ENCODE results near the gene RBM4. TPM values are rescaled to one million over a fixed set of nuclear protein-coding genes. Genes with fewer than 3 reads are reported as not detected.
"Not testable (repeated sequence)": the region's sequence is repeated elsewhere in the genome, so short reads cannot be mapped to it uniquely, and the experiment has no call there.

Gene RBM4
- 100 to 1,000 TPM; 268 to 292 (median 286) TPM for polyA plus RNA-seq (ENCODE audit: insufficient read length in 3 of 3)

- DNase-seq (ENCODE audit: low read depth in 3 of 3, low spot score in 2 of 3), result peak; percentile 99 to 100 (median 100)
These were observed at the start of gene RBM4 for GRCh38 chr11:66638177-66639065. Gene RBM4, plus strand, starts transcription at chr11:66638703. Its CDS starts 1,009 bp downstream, at chr11:66639712.

- DNase-seq (ENCODE audit: low read depth in 3 of 3, low spot score in 2 of 3), result not testable (repeated sequence)
These were observed 49.2 kb upstream of the RBM4 start for GRCh38 chr11:66589315-66589714.

GRCh38 chr11:66589996-66590675 is 48.4 kb upstream of the RBM4 start:
- DNase-seq (ENCODE audit: low read depth in 3 of 3, low spot score in 2 of 3), result no peak

GRCh38 chr11:66591175-66591574 is 47.3 kb upstream of the RBM4 start:
- no peak for DNase-seq (ENCODE audit: low read depth in 3 of 3, low spot score in 2 of 3)

- DNase-seq (ENCODE audit: low read depth in 3 of 3, low spot score in 2 of 3), result peak; percentile 80 to 88 (median 87)
These were observed 45.8 kb upstream of the RBM4 start, which contains the start of the genes CCDC87 and CCS for GRCh38 chr11:66592457-66593302. Gene CCDC87, minus strand, starts transcription at chr11:66593063. Its CDS starts 48 bp downstream, at chr11:66593015. Gene CCS, plus strand, starts transcription at chr11:66593185. Its CDS starts 77 bp downstream, at chr11:66593262.

- no peak for DNase-seq (ENCODE audit: low read depth in 3 of 3, low spot score in 2 of 3)
These were observed 45.2 kb upstream of the RBM4 start for GRCh38 chr11:66593303-66593635.

- DNase-seq (ENCODE audit: low read depth in 3 of 3, low spot score in 2 of 3), result no peak
These were observed 44.9 kb upstream of the RBM4 start for GRCh38 chr11:66593650-66594049.

- peak in 1 of 3 donors; percentile 51 for DNase-seq (ENCODE audit: low read depth in 3 of 3, low spot score in 2 of 3)
These were observed 43.1 kb upstream of the RBM4 start for GRCh38 chr11:66595245-66595904.

- DNase-seq (ENCODE audit: low read depth in 3 of 3, low spot score in 2 of 3), result no peak
These were observed 39.5 kb upstream of the RBM4 start for GRCh38 chr11:66598993-66599392.

GRCh38 chr11:66600219-66600618 is 38.3 kb upstream of the RBM4 start:
- DNase-seq (ENCODE audit: low read depth in 3 of 3, low spot score in 2 of 3), result no peak

GRCh38 chr11:66600631-66601233 is 37.8 kb upstream of the RBM4 start:
- no peak for DNase-seq (ENCODE audit: low read depth in 3 of 3, low spot score in 2 of 3)

- DNase-seq (ENCODE audit: low read depth in 3 of 3, low spot score in 2 of 3), result no peak
These were observed 35.4 kb upstream of the RBM4 start for GRCh38 chr11:66603072-66603471.

- no peak for DNase-seq (ENCODE audit: low read depth in 3 of 3, low spot score in 2 of 3)
These were observed 34.3 kb upstream of the RBM4 start for GRCh38 chr11:66604155-66604554.

GRCh38 chr11:66606608-66607007 is 31.9 kb upstream of the RBM4 start:
- DNase-seq (ENCODE audit: low read depth in 3 of 3, low spot score in 2 of 3), result not testable (repeated sequence)

- DNase-seq (ENCODE audit: low read depth in 3 of 3, low spot score in 2 of 3), result no peak
These were observed 31.2 kb upstream of the RBM4 start for GRCh38 chr11:66607126-66607834.

GRCh38 chr11:66609721-66610617 is 28.5 kb upstream of the RBM4 start:
- no peak for DNase-seq (ENCODE audit: low read depth in 3 of 3, low spot score in 2 of 3)

GRCh38 chr11:66612458-66612857 is 26.0 kb upstream of the RBM4 start:
- DNase-seq (ENCODE audit: low read depth in 3 of 3, low spot score in 2 of 3), result no peak

- no peak for DNase-seq (ENCODE audit: low read depth in 3 of 3, low spot score in 2 of 3)
These were observed 24.4 kb upstream of the RBM4 start for GRCh38 chr11:66614073-66614472.
